KBM-7 (cell line): ENCODE measurements around the gene OSGEP.
"Not testable (repeated sequence)": the region's sequence is repeated elsewhere in the genome, so short reads cannot be mapped to it uniquely, and the experiment has no call there.

Source experiments
- DNase-seq: peaks from one replicate; pipeline ENCODE4 v3.0.0-alpha.2; 2015
- in situ Hi-C: fragments of 300-500 bp; cut with MboI; formaldehyde crosslinking; loops from 2 replicates; pipeline ENCODE4 v1.14.3; 2020; ENCODE audit warnings: low sequenced_read_pairs, low pct_unique_long_range_greater_than_20kb, mixed read lengths

OSGEP gene

GRCh38 chr14:20476776-20477175 lies 22.2 kb upstream of the OSGEP start:
- in situ Hi-C loops, result loop anchor here (25.0 kb wide), 1 partner anchor 111 kb away; the partner anchor contains the start of genes RNASE11 and RNASE12

GRCh38 chr14:20472536-20473169 lies 18.0 kb upstream of the OSGEP start:
- in situ Hi-C loops, result no loop called here
- DNase-seq, result no peak

More at GRCh38 chr14:20476776-20477175, 22.2 kb upstream of the OSGEP start:
- DNase-seq, result no peak

GRCh38 chr14:20470603-20470901 lies 15.9 kb upstream of the OSGEP start:
- in situ Hi-C loops, result no loop called here
- no peak for DNase-seq

GRCh38 chr14:20469890-20470602 lies 15.4 kb upstream of the OSGEP start:
- peak; percentile 88 for DNase-seq
- in situ Hi-C loops, result no loop called here

DNA sequence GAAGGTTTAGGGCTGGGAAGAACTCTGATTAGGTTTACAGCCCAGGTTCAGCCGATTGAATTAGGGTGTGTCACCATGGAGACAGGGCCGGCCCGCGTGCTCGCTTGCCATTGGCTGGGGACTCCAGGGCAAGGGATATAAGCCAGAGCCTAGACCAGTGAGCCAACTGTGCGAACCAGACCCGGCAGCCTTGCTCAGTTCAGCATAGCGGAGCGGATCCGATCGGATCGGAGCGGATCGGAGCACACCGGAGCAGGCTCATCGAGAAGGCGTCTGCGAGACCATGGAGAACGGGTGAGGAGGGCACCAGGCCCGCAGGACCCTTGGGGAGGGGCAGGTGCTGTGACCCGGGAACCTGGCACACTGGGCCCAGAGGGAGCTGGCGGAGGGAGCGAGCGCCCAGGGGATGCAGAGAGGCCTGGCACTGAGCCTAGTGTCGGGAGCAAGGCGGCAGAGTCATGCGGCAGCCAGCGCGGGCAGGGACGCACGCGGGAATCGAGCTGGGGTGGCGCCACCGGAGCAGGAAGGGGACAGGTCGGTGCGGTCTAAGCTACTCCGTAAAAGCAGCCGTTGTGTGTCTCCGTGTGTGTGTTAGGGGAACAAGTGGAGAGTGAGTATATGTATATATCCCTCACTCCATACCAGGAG lies 14.8 kb upstream of the OSGEP start, which contains the start of gene PNP:
PNP (plus strand) TSS at position 165 of the 648 bp plus-strand sequence; CDS start at position 284, 119 bp downstream.
- peak; percentile 87 for DNase-seq
- in situ Hi-C loops, result no loop called here

GRCh38 chr14:20468764-20469241 lies 14.2 kb upstream of the OSGEP start:
- in situ Hi-C loops, result no loop called here
- DNase-seq, result no peak

- peak; percentile 99 for DNase-seq
- in situ Hi-C loops, result no loop called here
Observed at GRCh38 chr14:20461225-20462141, 6.9 kb upstream of the OSGEP start, which contains the start of gene PIP4P1. Gene PIP4P1, minus strand, starts transcription at chr14:20461434. Its CDS starts 109 bp downstream, at chr14:20461325.

DNA sequence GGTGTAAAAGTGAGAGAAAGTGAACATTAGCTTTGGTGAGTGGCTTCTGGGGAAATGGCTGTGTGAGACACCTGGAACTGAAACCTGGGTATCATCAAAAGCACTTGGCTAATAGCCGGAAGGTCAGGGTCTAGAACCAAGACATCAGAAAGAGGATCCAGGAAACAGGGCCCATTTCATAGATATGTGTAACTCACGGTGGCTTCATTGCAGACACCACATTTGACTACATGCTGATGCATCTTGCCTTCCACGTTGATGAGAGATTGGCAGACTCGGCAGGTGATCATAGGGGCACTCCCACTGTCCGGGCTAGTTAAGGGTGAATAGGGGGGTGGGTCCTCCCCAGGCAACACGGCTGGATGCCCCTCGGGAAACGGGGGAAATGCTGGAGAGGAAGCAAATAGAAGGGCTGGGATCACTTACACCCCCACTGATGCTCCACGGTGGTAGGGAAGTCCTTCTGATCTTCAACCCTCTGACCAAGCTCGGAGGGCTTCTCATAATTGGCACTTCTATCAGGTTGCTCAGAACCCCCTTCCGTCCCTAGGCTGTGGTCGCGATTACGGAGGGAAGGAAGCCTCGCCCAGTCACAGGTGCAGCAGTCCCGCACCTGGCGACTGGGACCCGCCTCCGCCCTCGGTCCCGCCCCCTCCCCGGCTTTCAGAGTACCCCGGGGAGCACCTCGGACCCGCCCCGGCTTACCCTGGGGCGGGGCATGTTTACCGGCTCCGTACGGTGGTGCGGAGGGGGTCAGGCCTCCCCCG lies 6.0 kb upstream of the OSGEP start:
- in situ Hi-C loops, result no loop called here
- DNase-seq, result no peak

DNA sequence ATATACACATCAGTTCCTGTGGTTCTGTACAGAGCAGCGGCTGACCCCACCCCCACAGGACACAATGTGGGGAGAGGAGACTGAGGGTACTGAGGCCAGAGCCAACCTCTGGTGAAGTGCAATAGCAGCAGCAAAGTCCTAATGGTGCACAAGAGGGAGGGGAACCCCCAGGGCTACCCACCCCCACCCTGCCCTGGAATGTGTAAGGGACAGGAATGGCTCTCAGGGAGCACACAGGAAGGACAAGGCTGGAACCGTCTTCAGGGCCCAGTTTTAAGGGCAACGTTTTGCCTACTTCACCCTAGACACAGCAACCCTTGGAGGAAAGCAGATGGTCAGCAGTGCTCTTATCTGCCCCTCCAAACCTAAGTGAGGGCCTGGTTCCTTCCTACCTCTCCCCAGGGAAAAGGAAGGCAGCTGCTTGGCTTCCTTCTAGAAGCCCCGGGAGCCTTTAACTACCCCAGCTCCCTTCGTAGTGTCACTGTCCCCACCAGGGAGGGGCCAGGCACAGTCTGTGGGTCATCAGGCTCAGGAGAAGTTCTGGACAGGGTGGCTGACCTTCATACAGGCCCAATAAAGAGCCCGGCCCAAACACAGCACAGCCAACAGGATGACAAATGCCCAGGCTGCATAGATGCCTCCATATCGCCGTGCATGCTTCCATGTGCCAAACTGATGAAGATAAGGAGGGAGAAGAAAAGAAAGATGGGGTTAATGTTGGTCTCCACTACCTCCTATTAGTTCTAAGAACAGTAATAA lies 3.6 kb upstream of the OSGEP start:
- in situ Hi-C loops, result no loop called here
- DNase-seq, result no peak

GRCh38 chr14:20456971-20457370 lies 2.4 kb upstream of the OSGEP start:
- no peak for DNase-seq
- in situ Hi-C loops, result no loop called here

DNA sequence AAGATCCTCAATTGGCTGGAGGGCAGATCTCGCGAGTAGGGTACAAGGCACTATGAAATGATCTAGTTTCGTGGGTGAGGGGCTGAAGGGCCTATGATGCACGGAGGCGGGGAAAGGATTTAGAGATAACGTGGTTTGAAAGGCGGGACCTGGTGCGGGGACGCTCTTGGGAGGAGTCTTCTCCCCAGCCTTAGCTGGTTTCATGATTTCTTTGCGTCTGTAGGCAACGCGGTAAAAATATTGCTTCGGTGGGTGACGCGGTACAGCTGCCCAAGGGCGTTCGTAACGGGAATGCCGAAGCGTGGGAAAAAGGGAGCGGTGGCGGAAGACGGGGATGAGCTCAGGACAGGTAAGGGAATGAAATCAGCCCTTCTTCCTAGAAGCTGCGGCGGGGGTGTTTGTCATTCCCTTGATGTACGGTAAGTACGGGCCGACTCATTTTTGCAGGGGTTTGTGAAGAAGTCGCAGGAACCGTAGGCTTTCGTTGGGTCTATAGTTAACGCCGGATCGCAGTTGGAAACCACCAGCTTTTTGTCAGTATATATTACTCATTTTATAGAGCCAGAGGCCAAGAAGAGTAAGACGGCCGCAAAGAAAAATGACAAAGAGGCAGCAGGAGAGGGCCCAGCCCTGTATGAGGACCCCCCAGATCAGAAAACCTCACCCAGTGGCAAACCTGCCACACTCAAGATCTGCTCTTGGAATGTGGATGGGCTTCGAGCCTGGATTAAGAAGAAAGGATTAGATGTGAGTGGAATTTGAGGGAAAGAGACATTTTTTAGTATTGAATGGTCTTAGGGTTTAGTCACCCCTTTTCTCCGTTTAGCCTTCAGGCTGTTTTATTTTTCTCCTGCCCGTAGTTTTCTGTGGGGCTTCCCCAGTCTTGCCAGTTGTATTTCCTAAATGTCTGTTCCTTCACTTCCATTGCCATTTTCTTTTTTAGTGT lies 1.0 kb upstream of the OSGEP start:
- DNase-seq, result no peak
- in situ Hi-C loops, result no loop called here

- DNase-seq, in situ Hi-C loops: not testable (repeated sequence)
Observed at GRCh38 chr14:20452831-20453230, 1.8 kb downstream of the OSGEP start.

DNA sequence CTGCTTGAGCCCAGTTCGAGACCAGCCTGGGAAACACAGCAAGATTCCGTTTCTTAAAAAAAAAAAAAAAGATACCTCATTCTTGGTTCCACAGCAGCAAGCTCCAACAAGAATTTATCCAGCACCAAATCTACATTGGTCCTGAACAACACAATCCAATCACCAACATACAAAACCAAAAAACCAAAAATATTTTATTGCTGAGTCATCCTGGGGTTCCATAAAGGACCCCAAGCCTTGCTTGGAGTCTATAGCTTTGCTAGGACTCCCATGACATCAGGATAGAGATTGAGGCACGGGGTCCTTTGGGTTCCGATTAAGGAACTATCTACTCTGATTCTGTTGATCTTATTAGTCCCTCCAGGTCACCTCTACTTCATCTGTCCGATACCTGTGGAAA lies 7.7 kb downstream of the OSGEP start:
- no peak for DNase-seq
- in situ Hi-C loops, result no loop called here

DNA sequence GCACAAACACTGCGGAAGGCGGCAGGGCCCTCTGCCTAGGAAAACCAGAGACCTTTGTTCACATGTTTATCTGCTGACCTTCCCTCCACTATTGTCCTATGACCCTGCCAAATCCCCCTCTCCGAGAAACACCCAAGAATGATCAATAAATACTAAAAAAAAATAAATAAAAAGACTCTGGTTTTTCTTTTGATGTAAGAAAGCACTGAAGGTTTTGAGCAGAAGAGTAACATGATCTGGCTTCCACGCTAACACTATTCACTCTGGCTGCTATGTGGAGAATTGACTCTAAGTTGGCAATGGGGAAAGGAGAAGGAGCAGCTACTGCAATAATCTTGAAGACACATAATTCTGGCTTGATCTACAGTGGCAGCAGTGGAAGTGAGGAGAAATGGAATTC lies 11.0 kb downstream of the OSGEP start:
- DNase-seq, in situ Hi-C loops: not testable (repeated sequence)

GRCh38 chr14:20441461-20441860 lies 13.2 kb downstream of the OSGEP start:
- DNase-seq, result no peak
- in situ Hi-C loops, result no loop called here

- peak; percentile 47 for DNase-seq
- in situ Hi-C loops, result no loop called here
Observed at GRCh38 chr14:20440882-20441281, 13.7 kb downstream of the OSGEP start.

GRCh38 chr14:20440465-20440864 lies 14.1 kb downstream of the OSGEP start:
- no peak for DNase-seq
- in situ Hi-C loops, result no loop called here
